Left hindlimb (tissue), 1 donor: ENCODE results near the gene STAC2.
"Not testable (repeated sequence)": the region's sequence is repeated elsewhere in the genome, so short reads cannot be mapped to it uniquely, and the experiment has no call there.

ENCODE experiments used
- DNase-seq: peaks from one replicate; pipeline ENCODE4 v3.0.0-alpha.2; 2018

Gene STAC2

DNA sequence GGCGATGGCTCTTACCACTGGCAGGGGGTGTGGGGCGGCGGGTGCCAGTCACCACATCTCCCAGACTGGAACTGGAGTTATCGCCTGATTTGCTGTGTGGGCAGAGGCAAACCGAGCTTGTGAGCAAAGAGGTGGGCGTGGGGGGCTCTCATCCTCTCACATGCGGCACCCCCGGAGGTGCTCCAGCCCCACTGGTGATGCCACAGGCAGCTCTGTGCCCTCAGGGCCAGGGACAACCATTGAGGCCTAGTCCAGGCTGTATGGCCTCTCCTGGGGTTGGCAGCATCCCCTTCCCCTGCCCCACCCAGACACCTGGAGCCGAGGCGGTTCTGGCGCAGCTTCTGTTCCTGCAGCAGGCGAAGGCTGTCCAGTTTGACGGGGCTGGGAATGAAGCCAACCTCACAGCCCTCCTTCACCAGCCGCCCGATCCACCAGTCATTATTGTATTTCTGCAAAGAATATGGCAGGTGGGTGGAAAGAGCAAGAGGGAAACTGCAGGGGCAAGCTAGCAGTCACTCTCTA, 39.2 kb downstream of the STAC2 start:
- DNase-seq: no peak

GRCh38 chr17:39183720-39184119, 42.0 kb downstream of the STAC2 start:
- DNase-seq: no peak

DNA sequence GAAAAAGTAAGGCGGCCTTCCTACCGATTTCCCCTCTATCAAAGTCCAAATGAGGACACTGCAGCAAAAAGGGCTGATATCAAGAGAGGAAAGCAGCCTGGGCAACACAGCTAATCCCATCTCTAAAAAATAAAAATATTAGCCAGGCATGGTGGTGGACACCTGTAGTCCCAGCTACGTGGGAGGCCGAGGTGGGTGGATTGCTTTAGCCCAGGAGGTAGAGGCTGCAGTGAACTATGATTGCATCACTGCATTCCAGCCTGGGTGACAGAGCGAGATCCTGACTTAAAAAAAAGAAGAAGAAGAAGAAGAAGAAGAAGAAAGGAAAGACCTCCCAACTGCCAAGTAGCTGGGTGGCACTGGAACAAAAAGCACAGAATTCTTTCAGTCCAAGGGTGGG, 42.7 kb downstream of the STAC2 start:
- no peak for DNase-seq

DNA sequence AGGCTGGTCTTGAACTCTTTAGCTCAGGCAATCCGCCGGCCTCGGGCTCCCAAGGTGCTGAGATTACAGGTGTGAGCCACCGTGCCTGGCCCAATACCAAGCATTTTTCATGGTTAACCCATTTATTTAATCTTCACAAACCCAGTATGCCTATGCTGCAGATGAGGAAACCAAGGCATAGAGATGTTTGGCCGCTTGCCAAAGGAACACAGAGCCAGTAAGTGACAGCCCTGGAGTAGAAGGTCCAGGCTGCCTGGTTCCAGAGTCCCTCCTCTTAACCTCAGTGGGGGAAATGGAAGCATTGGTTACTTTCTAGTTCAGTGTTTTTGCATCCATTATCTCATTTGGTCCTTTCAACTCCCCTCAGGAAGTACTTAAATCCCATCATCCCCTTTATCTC, 44.4 kb downstream of the STAC2 start:
- DNase-seq: no peak

DNA sequence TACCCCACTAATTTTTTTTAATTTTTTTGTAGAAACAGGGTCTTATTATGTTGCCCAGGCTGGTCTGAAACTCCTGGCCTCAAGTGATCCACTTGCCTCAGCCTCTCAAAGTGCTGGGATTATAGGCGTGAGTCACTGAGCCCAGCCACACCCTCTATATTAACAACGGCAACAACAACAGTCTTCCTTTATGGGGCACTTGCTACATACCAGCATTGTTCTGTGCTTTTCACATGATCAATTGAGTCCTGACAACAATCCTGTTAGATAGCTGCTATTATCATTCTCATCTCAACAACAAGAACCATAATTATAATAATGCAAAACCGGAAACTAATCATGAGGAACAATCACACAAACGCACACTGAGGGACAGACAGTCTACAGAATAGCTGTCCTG, 47.2 kb downstream of the STAC2 start:
- DNase-seq: no peak

- DNase-seq: no peak
Measured at GRCh38 chr17:39177256-39177655, 48.5 kb downstream of the STAC2 start.

DNA sequence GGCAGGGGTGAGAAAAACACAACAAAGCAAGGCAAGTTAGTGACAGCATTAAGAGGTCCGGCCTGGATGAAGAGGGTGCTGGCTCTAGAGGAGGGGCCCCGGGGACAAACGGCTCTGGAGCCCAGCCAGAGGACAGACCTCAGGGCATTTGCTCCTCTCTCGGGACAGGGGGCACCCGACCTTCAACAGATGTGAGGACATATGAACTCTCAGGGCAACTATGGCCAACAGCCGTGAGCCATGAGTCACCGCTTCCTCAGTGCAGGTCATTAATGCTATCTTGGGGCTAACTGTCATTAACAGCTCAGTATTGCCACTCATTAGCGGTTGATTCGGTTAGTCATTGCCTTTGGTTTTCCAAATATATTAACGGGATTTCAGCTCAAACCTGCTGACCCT, 50.1 kb downstream of the STAC2 start:
- no peak for DNase-seq

DNA sequence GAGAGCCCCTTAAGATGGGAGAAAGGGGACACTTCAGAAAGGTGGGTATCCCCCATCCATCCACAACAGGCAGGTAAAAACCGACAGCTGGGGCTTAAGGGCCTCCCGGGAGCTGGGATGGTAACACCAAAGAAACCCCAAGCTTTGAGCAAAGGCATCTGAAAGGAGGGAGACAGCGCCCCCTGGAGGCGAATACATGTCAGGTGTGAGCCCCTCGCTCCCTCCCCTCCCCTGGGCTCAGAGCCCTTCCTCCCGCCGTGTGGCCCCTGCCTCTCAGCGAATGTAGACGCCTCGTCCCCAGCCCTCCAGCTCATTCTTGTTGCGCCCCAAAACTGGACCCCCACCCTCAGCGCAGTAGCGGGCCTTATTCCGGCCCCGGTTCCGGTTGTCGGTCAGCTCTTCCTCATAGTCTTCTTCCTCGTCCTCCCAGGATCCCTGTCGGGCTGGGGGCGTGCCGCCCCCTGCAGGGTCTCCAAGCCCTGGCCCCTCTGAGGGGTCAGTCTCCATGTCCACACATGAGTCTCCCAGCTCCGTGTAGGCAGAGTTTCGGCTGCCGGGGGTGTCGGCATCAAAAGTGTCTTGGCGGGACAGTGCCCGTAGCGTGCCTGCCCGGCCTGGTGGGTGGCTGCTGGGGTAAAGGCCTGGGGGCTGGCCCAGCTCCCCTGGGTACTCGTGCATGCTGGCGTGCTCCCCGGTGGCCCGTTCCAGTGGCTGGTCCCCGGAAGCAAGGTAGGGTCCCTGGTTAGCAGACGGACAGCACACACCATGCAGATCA, 50.6 kb downstream of the STAC2 start:
- peak; percentile 53 for DNase-seq

- peak; percentile 29 for DNase-seq
Measured at GRCh38 chr17:39173526-39174274, 52.0 kb downstream of the STAC2 start.

DNA sequence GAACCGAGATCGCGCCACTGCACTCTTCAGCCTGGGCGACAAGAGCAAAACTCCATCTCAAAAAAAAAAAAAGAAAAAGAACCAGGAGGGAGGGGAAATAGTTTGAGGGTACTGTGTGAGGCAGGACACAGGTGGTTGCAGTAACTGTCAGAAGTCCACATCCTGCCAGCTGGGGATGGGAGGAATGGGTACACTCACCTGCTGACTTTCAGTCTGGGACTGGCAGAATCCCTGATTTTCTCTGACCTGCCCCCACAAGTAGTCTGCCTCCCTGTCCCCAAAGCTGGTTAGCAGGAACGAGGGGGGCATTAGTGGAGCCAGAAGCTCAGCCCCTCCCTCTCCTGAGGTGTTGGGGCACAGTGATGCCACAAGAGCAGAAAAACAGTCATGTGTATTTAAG, 52.7 kb downstream of the STAC2 start:
- DNase-seq: no peak

GRCh38 chr17:39171933-39172332, 53.8 kb downstream of the STAC2 start:
- no peak for DNase-seq

- DNase-seq: no peak
Measured at GRCh38 chr17:39170558-39170957, 55.2 kb downstream of the STAC2 start.

DNA sequence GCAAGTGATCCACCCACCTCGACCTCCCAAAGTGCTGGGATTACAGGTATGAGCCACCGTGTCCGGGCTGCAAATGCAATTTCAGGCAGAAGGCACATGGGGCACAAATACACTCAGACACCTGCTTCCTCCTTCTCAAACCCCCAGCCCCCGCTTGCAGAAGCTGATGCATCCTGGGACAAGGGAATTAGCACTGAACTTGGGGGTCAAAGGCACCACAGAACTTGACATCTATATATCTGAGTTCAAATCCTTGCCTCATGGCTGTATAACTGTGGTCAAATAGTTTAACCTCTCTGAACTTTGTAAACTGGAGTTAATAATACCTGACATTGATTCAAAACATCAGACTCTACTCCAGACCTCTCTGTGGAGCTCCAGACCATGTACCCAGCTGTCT, 55.6 kb downstream of the STAC2 start:
- no peak for DNase-seq

GRCh38 chr17:39169518-39169917, 56.2 kb downstream of the STAC2 start:
- DNase-seq: no peak

DNA sequence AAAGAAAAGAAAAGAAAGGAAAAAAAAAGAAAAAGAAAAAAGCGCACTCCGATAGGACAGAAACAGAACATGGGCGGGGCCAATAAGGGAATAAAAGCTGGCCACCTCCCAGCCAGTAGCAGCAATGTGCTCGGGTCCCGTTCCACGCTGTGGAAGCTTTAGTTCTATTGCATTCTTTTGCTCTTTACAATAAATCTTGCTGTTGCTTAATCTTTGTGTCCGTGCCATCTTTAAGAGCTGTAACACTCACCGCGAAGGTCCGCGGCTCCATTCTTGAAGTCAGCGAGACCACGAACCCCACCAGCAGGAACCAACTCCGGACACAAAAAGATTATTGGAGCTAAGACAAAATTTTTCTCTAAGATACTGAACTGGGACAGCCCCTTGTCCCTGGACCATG, 56.6 kb downstream of the STAC2 start:
- no peak for DNase-seq

- DNase-seq: not testable (repeated sequence)
Measured at GRCh38 chr17:39168503-39168902, 57.2 kb downstream of the STAC2 start.

GRCh38 chr17:39167476-39167875, 58.3 kb downstream of the STAC2 start:
- peak; percentile 67 for DNase-seq

DNA sequence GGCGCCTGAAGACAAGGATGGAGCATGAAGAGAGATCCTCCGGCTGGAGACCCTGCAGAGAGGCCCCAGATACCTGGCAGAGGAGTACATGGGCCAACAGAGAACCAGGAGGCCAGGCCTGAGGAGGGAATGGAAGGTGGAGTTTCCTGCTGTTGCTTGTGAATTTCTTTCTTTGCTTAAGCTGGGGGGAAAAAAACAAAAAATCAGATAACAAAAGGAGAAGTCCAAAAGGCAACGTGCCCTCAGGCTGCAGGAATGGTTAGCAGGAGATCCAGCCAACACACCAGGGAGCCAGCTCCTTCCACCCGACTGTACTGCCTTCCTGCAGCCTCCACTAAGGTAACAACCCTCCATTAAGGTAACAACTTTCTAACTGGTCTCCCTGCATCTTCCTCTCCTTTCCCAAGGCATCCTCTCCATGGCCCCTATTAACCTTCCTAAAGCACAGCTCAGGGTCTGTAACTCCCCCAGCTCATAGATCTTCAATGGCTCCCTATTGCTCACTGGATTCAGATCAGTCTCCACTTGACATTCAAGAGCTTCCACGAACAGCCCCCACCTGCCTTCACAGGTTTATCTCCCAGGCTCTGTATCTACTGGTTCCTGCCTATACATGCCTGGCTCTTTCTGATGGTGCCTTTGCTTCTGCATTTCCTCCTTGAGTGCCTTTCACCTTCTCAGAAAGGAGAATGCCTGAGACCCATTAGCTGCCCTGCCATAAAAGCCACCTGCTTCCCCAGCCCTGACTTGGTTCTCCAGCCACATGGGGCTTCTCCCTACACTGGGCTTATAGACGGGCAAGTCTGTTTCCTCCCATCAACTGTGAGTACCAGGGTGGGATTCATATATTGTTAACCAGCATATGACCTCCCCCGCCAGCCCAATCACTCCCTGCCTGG, 59.1 kb downstream of the STAC2 start:
- DNase-seq: no peak

GRCh38 chr17:39165841-39166349, 59.9 kb downstream of the STAC2 start, which contains the start of gene ARL5C:
Gene ARL5C, minus strand, starts transcription at chr17:39166161. Its CDS starts 401 bp downstream, at chr17:39165760.
- DNase-seq: no peak

- no peak for DNase-seq
Measured at GRCh38 chr17:39165178-39165840, 60.4 kb downstream of the STAC2 start.

GRCh38 chr17:39164675-39165143, 61.0 kb downstream of the STAC2 start:
- DNase-seq: peak; percentile 91

- DNase-seq: no peak
Measured at GRCh38 chr17:39161962-39162361, 63.8 kb downstream of the STAC2 start.
